ENCODE data around the gene SLC16A8. TPM values are rescaled to one million over a fixed set of nuclear protein-coding genes. Genes with fewer than 3 reads are reported as not detected.
A peak's percentile ranks its signal among the peaks of the same experiment; 100 is the strongest.

Gene SLC16A8
- total RNA-seq, 4 donors from 2014 or later = not detected

DNA sequence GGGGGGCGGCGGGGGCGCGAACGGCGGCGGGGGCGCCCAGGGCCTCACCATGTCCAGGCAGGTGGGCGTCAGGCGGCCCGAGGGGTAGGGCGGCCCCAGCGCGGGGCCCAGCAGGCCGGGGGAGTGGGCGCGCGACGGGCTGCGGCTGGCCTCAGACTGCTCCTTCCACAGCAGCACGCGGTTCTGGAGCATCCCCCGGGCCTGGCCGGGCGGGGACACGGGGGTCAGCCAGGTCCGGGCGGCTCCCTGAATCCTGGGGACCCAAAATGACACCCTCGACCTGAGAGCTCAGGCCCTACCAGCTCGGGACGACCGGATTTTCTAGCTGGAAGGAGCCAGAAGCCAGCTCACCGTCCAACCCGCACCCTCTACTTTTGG is 5.5 kb upstream of the SLC16A8 start:
- Histone ChIP-seq H3K36me3 (peaks cover 0 to 37% of the 10 kb centered on the region in 2 donors), H3K27ac (no peak overlapping the region), H3K27me3 (peaks cover 37% of the 10 kb centered on the region), H3K4me1 (peaks cover 0 to 16% (median 7%) of the 10 kb centered on the region in 3 donors), H3K4me3 (peak overlapping the region in 1 of 2 donors; percentile 33), H3K9me3 (no peaks in the 10 kb centered on the region)
- WGBS, 2 donors (ENCODE audit: low coverage in 1 of 2) = no CpG with 5 or more reads among the region's 34 CpGs
- no peak for TF ChIP-seq EP300 (IDR thresholded peaks at IDR 0.05)
- TF ChIP-seq POLR2A (IDR thresholded peaks at IDR 0.05) = no peak
- ATAC-seq = no peak

- peak; percentile 29 for ATAC-seq
- no CpG with 5 or more reads among the region's 85 CpGs for WGBS, 2 donors (ENCODE audit: low coverage in 1 of 2)
Observed at GRCh38 chr22:38088629-38089473, 4.9 kb upstream of the SLC16A8 start.

DNA sequence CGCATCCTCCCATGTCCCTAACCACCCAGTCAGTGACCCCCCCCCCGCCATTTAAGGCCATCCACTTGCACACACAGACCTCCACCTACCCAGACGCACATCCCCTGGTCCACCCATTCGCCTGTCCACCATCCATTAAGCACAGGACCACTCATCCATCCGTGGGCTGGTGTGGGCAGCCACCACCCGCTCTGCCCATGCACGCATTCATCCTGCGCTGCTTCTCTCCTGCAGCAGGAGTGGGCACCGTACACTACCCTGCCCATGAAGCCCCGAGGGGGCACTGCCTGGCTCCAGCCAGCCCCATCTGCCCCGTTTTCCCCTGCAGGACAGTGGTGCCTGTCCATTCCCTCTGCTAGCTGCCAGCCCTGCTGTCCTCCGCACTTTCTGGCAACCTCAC is 3.9 kb upstream of the SLC16A8 start:
- peaks cover 0 to 17% (median 7%) of the 10 kb centered on the region in 3 donors for H3K4me1 ChIP-seq
- peaks cover 0 to 31% of the 10 kb centered on the region in 2 donors for H3K36me3 ChIP-seq
- WGBS, 2 donors (ENCODE audit: low coverage in 1 of 2) = 86 to 96% methylated on average over 9 to 11 of the region's 12 CpGs
- H3K27ac ChIP-seq = no peak overlapping the region
- ATAC-seq = no peak
- TF ChIP-seq EP300 (IDR thresholded peaks at IDR 0.05) (no peak), CTCF (IDR thresholded peaks at IDR 0.05) (no peak), POLR2A (IDR thresholded peaks at IDR 0.05) (no peak), POLR2AphosphoS5 (IDR thresholded peaks at IDR 0.05) (no peak)
- peaks cover 51% of the 10 kb centered on the region for H3K27me3 ChIP-seq
- no peaks in the 10 kb centered on the region for H3K9me3 ChIP-seq
- H3K4me3 ChIP-seq = no peak overlapping the region

More at GRCh38 chr22:38088629-38089473, 4.9 kb upstream of the SLC16A8 start:
- H3K27ac ChIP-seq = no peak overlapping the region
- TF ChIP-seq POLR2AphosphoS5 (IDR thresholded peaks at IDR 0.05) (no peak), POLR2A (IDR thresholded peaks at IDR 0.05) (no peak), EP300 (IDR thresholded peaks at IDR 0.05) (no peak), CTCF (IDR thresholded peaks at IDR 0.05) (no peak)
- peaks cover 0 to 37% of the 10 kb centered on the region in 2 donors for H3K36me3 ChIP-seq
- peaks cover 0 to 16% (median 7%) of the 10 kb centered on the region in 3 donors for H3K4me1 ChIP-seq
- peaks cover 41% of the 10 kb centered on the region for H3K27me3 ChIP-seq
- peak overlapping the region in 1 of 2 donors; percentile 33 for H3K4me3 ChIP-seq
- H3K9me3 ChIP-seq = no peaks in the 10 kb centered on the region

DNA sequence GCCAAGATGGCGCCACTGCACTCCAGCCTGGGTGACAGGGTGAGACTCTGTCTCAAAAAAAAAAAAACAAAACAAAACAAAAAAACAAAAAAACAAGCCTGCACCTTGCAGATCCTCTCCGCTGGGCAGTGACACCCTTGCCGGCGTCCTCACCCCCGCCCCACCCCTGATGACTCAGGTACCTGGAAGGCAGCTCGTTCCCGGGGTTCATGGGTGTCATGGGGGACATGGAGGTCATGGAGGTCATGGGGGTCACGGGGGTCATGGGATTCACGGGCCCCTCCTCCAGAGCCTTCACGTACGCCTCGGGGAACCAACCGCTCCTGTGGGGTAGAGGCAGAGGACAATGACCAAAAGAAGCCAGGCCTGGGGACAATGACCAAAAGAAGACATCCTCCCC is 3.0 kb upstream of the SLC16A8 start:
- H3K27me3 ChIP-seq = peaks cover 61% of the 10 kb centered on the region
- peaks cover 0 to 26% (median 15%) of the 10 kb centered on the region in 3 donors for H3K4me1 ChIP-seq
- WGBS, 2 donors (ENCODE audit: low coverage in 1 of 2) = 83 to 100% methylated on average over 2 to 6 of the region's 13 CpGs
- H3K36me3 ChIP-seq = peaks cover 0 to 30% of the 10 kb centered on the region in 2 donors
- TF ChIP-seq POLR2A (IDR thresholded peaks at IDR 0.05) (no peak), EP300 (IDR thresholded peaks at IDR 0.05) (no peak), CTCF (IDR thresholded peaks at IDR 0.05) (no peak), POLR2AphosphoS5 (IDR thresholded peaks at IDR 0.05) (no peak)
- H3K9me3 ChIP-seq = no peaks in the 10 kb centered on the region
- no peak overlapping the region for H3K27ac ChIP-seq
- ATAC-seq = no peak
- no peak overlapping the region for H3K4me3 ChIP-seq

DNA sequence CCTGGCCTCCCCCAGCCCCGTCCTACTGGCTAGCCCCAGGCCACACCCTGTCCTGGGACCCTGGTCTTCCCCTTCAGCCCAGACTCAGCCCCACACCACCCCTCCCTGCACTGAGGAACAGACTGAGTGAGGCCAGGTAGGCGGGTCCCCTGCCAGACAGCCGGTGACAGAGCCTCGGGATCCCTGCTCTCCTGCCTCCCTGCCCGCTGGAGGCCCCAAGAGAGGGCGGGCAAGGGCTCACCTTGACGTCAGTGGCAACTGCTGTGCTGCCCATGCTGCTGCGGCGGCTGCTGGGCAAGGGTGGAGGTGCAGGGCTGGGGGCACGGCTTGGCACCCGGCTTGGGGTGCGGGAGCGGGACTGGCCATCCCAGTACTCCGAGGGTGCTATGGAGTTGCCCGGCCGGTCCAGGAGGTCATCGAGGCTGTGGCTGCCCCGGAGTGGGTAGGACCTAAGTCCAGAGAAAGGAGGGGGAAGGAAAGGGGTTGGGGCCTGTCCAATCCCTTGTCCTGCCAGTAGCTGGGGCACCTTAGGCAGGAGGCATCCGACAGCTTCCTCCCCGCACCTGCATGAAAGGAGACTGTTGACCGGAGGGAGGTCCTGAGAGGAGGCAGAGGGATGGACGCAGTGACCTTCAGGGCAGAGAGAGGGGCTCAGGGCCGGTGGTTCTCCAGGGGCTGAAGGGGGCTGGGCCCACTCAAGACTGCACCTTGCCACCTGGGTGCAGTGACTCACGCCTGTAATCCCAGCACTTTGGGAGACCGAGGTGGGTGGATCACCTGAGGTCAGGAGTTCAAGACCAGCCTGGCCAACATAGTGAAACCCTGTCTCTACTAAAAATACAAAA is 2.2 kb upstream of the SLC16A8 start:
- no peak for ATAC-seq
- Histone ChIP-seq H3K27ac (no peak overlapping the region), H3K9me3 (no peaks in the 10 kb centered on the region), H3K4me1 (peaks cover 0 to 33% (median 20%) of the 10 kb centered on the region in 3 donors), H3K4me3 (no peak overlapping the region), H3K27me3 (peaks cover 68% of the 10 kb centered on the region), H3K36me3 (peaks cover 0 to 30% of the 10 kb centered on the region in 2 donors)
- WGBS, 2 donors (ENCODE audit: low coverage in 1 of 2) = 90 to 100% methylated on average over 2 to 3 of the region's 25 CpGs
- no peak for TF ChIP-seq EP300 (IDR thresholded peaks at IDR 0.05)
- TF ChIP-seq POLR2A (IDR thresholded peaks at IDR 0.05) = no peak
- no peak for TF ChIP-seq POLR2AphosphoS5 (IDR thresholded peaks at IDR 0.05)
- TF ChIP-seq CTCF (IDR thresholded peaks at IDR 0.05) = no peak

Measured in gastroesophageal sphincter (tissue), 4 donors.